ENCODE data around the gene TPM1. TPM values are rescaled to one million over a fixed set of nuclear protein-coding genes. Genes with fewer than 3 reads are reported as not detected.
"Not testable (repeated sequence)": the region's sequence is repeated elsewhere in the genome, so short reads cannot be mapped to it uniquely, and the experiment has no call there.

The TPM1 gene
- total RNA-seq = 11.1 and 13.5 TPM in 2 replicates

DNA sequence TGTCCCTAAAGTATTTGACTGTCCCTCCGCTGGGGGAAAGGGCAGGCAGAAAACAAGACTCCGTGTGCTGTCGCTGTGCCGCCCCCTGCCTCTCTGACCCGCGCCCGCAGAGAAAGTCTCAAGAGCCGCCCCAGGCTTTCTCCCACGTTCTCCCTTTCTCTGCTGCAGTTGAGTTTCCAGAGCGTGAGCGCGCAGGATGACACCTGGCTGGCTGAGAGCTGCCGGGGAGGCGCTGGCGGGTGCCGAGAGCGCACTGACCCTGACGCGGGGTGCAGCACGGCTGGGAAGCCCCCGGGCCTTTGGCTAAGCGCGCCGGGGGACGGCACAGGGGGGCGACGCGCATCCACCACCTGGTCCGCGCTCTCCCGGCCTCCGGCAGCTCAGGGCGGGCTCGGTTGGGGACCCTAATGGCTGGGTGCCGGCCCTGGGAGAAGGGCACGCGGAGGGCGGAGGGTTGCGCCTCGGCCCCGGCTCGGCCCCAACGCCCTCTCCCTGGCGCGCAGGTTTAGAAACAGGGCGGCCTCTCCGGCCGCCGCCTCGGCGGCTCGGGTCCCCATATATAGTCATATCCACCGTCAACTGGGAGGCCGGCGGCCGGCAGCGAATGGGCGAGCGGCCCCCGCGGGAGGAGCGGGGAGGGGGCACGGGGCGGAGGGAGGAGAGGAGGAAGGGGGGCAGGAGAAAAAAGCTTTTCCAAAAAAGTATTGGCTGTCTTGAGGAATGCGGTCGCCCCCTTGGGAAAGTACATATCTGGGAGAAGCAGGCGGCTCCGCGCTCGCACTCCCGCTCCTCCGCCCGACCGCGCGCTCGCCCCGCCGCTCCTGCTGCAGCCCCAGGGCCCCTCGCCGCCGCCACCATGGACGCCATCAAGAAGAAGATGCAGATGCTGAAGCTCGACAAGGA lies at the start of gene TPM1:
Gene TPM1 (plus strand): TSS at position 774 of the 903 bp plus-strand sequence. CDS start 83 bp downstream, at position 857.
- no peaks in the 10 kb centered on the region for H3K36me3 Mint-ChIP-seq (ENCODE audit: low read depth)
- no peak within 1 kb of the TSS for H3K27ac Mint-ChIP-seq
- peaks cover 4% of the 10 kb centered on the region for H3K4me1 Mint-ChIP-seq (ENCODE audit: low read depth)
- no peaks in the 10 kb centered on the region for H3K9me3 Mint-ChIP-seq
- H3K27me3 Mint-ChIP-seq (ENCODE audit: low read depth) = peaks cover 79% of the 10 kb centered on the region
- intact Hi-C loops (cut with micrococcal nuclease) = loop anchor here (10.0 kb wide), 1 partner anchor 153 kb away; no protein-coding TSS in a partner anchor
- DNase-seq (ENCODE audit: low spot score) = no peak
- peak within 1 kb of the TSS; percentile 68 for H3K4me3 Mint-ChIP-seq (ENCODE audit: low read depth)

DNA sequence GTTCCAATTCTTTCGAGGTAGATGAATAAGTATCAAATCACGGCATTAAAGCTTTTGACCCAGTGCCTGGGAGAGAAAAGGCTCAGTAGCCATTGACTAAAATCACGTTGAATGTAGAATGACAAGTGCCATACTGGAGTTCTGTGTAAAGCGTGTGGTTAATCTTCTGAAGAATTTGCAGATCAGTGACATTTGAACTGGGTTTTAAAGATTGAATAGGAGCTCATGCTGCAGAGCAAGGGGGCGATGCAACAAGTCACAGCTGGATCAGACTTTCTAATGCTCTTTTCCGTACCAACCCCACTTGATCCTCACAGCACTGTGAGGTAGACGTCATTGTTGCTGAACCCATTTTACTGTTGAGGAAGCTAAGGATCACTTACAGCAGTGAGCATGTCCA lies 49.5 kb upstream of the TPM1 start:
- H3K27me3 Mint-ChIP-seq (ENCODE audit: low read depth) = peaks cover 6% of the 10 kb centered on the region
- H3K4me1 Mint-ChIP-seq (ENCODE audit: low read depth) = no peaks in the 10 kb centered on the region
- H3K36me3 Mint-ChIP-seq (ENCODE audit: low read depth) = no peaks in the 10 kb centered on the region
- intact Hi-C loops (cut with micrococcal nuclease) = no loop called here
- H3K9me3 Mint-ChIP-seq = no peaks in the 10 kb centered on the region
- H3K27ac Mint-ChIP-seq = no peak overlapping the region
- DNase-seq (ENCODE audit: low spot score) = no peak
- no peak overlapping the region for H3K4me3 Mint-ChIP-seq (ENCODE audit: low read depth)

DNA sequence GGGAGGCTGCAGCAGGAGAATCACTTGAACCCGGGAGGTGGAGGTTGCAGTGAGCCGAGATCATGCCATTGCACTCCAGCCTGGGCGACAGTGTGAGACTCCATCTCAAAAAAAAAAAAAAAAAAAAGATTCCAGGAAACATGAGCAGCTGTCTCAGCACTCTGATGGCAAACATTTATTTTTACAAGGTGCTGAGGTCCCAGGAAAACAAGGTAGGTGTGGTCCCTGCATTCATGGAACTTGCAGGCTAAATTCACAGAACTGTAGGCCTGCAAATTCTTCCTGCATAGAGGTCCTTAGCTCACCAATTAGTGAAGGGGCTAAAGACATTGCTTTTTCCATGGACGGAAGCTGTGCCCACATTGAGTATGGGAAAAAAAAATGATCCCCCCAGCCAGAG lies 48.9 kb upstream of the TPM1 start:
- DNase-seq (ENCODE audit: low spot score); H3K9me3 Mint-ChIP-seq; H3K27ac Mint-ChIP-seq; H3K4me3 Mint-ChIP-seq (ENCODE audit: low read depth); intact Hi-C loops (cut with micrococcal nuclease); H3K36me3 Mint-ChIP-seq (ENCODE audit: low read depth); H3K27me3 Mint-ChIP-seq (ENCODE audit: low read depth); H3K4me1 Mint-ChIP-seq (ENCODE audit: low read depth): not testable (repeated sequence)

DNA sequence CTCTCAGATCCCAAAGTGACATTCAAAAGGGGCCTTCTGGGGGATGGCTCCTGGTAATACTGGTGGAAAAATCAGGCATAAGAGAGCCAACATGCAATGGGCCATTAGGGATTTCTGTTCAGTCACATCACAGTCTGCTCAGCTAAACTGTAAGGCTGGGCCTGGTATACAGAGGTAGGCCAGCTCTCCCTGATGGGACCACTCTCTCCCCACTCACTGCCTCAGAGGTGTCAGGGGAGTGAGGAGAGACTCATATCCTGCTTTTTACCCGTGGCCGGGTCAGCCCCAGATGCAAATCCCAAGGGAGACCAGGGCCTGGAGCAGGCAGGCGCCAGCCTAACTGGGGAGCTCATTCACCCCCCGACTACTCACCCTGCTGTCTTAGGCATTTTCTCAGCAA lies 48.1 kb upstream of the TPM1 start:
- no peaks in the 10 kb centered on the region for H3K36me3 Mint-ChIP-seq (ENCODE audit: low read depth)
- no peak for DNase-seq (ENCODE audit: low spot score)
- no peaks in the 10 kb centered on the region for H3K4me1 Mint-ChIP-seq (ENCODE audit: low read depth)
- no peaks in the 10 kb centered on the region for H3K9me3 Mint-ChIP-seq
- peaks cover 6% of the 10 kb centered on the region for H3K27me3 Mint-ChIP-seq (ENCODE audit: low read depth)
- H3K27ac Mint-ChIP-seq = no peak overlapping the region
- intact Hi-C loops (cut with micrococcal nuclease) = no loop called here
- no peak overlapping the region for H3K4me3 Mint-ChIP-seq (ENCODE audit: low read depth)

DNA sequence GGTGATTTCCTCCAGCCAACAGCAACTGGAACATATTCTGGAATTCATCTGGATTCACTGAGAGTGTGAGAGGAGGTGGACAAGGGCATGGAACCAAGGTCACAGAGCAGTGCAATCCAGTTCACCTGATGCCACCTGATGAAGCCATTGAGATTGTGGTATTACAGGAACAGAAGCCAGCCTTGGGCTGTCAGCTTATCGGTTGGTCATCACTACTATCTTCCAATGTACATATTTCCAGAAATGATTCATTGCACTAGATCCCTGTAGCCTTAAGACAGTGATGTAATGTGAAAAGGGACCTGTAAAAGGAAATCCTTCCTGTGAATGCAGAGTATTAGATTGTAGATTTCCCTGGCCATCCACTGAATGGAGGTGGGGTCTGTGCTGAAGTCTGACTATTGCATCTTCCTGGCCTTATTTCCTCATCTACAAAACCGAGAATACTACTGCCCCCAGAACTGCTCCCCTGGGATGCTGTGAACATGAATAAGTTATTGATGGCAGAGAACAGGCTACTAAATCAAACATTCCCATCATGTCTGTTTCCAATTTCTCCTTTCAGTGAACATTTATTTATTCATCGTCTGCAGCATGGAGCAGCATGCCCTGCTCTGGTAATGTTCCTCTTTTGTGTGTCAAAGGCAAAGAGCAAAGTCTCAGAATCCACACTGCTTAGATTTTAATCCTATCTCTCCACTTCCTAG lies 47.4 kb upstream of the TPM1 start:
- no peaks in the 10 kb centered on the region for H3K4me1 Mint-ChIP-seq (ENCODE audit: low read depth)
- no peaks in the 10 kb centered on the region for H3K36me3 Mint-ChIP-seq (ENCODE audit: low read depth)
- H3K9me3 Mint-ChIP-seq = no peaks in the 10 kb centered on the region

DNA sequence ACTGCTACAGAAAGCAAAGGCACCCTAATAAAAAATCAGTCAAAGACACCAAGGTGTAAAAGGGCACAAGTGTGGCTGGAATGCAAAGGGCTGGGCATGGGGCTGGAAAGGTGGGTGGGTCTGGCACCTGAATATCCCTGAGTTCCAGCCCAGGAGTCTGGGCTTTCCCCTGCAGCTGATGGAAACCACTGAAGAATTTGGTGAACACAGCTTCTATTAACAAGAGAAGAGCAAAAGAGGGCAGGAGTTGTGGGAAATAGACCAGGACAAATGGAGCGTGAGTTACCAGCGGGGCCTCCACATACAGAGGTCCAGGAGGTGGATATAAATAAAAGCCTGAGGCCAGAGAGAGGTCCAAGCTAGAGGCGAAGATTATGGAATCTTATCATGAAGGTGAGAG lies 45.1 kb upstream of the TPM1 start:
- Mint-ChIP-seq H3K4me3 (ENCODE audit: low read depth) (no peak overlapping the region), H3K9me3 (no peaks in the 10 kb centered on the region), H3K27me3 (ENCODE audit: low read depth) (peaks cover 10% of the 10 kb centered on the region), H3K4me1 (ENCODE audit: low read depth) (no peaks in the 10 kb centered on the region), H3K36me3 (ENCODE audit: low read depth) (no peaks in the 10 kb centered on the region), H3K27ac (no peak overlapping the region)
- intact Hi-C loops (cut with micrococcal nuclease) = no loop called here
- no peak for DNase-seq (ENCODE audit: low spot score)

More for the DNA sequence above, 47.4 kb upstream of the TPM1 start:
- H3K27me3 Mint-ChIP-seq (ENCODE audit: low read depth) = peaks cover 6% of the 10 kb centered on the region
- no peak overlapping the region for H3K27ac Mint-ChIP-seq
- no peak for DNase-seq (ENCODE audit: low spot score)
- no peak overlapping the region for H3K4me3 Mint-ChIP-seq (ENCODE audit: low read depth)
- intact Hi-C loops (cut with micrococcal nuclease) = no loop called here

DNA sequence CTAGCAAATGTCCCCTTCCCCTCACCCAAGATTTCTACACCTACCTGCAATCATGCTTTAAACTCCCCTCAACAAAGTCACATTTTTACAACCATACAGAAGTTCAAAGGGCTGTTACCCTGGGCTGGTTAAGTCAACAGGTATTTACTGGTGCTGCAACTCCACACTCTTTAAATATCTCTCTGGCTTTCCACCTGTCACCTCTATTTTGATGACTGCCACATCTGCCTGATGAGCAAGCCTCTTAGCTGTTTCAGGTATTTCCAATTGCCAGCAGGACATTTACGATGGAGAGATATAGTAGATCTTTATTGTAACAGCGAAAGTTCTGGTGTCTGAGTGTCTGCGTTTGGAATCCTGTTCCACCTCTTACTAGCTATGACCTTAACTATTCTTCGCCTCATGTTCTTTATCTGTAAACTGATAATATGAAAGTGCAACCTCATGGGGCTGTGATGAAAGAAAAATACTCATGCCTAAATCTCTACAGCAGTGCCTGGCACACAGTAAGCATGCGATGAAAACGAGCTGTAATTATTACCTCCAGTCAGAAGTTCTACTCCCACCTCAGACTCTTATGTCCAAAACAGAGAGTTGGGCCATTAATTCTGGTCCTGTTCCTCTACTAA lies 44.2 kb upstream of the TPM1 start:
- intact Hi-C loops (cut with micrococcal nuclease) = no loop called here

DNA sequence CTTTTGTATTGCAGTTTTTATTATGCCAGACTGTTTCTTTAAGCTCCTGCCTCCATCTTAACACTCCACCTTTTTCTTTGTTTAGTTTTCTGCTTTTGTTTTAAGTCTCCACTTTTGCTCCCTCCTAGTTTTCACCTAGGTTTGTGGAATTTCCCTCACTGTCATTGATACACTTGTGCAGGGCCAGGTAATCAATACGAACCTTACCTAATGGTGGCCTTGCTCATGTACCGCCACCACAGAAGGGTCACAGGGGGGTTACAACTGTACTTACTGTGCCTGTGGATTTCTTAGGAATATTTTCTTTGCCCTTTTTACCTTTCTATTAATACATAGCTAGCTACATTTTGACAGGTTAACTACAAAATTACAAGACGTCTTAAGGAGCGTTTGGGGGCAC lies 43.4 kb upstream of the TPM1 start:
- intact Hi-C loops (cut with micrococcal nuclease) = no loop called here
- no peaks in the 10 kb centered on the region for H3K36me3 Mint-ChIP-seq (ENCODE audit: low read depth)
- no peaks in the 10 kb centered on the region for H3K4me1 Mint-ChIP-seq (ENCODE audit: low read depth)
- peaks cover 12% of the 10 kb centered on the region for H3K27me3 Mint-ChIP-seq (ENCODE audit: low read depth)
- H3K4me3 Mint-ChIP-seq (ENCODE audit: low read depth) = no peak overlapping the region
- no peak for DNase-seq (ENCODE audit: low spot score)
- no peak overlapping the region for H3K27ac Mint-ChIP-seq
- no peaks in the 10 kb centered on the region for H3K9me3 Mint-ChIP-seq

More for the DNA sequence above, 44.2 kb upstream of the TPM1 start:
- no peak overlapping the region for H3K27ac Mint-ChIP-seq
- no peaks in the 10 kb centered on the region for H3K4me1 Mint-ChIP-seq (ENCODE audit: low read depth)
- H3K36me3 Mint-ChIP-seq (ENCODE audit: low read depth) = no peaks in the 10 kb centered on the region
- no peaks in the 10 kb centered on the region for H3K9me3 Mint-ChIP-seq
- peaks cover 12% of the 10 kb centered on the region for H3K27me3 Mint-ChIP-seq (ENCODE audit: low read depth)
- DNase-seq (ENCODE audit: low spot score) = no peak
- H3K4me3 Mint-ChIP-seq (ENCODE audit: low read depth) = no peak overlapping the region

DNA sequence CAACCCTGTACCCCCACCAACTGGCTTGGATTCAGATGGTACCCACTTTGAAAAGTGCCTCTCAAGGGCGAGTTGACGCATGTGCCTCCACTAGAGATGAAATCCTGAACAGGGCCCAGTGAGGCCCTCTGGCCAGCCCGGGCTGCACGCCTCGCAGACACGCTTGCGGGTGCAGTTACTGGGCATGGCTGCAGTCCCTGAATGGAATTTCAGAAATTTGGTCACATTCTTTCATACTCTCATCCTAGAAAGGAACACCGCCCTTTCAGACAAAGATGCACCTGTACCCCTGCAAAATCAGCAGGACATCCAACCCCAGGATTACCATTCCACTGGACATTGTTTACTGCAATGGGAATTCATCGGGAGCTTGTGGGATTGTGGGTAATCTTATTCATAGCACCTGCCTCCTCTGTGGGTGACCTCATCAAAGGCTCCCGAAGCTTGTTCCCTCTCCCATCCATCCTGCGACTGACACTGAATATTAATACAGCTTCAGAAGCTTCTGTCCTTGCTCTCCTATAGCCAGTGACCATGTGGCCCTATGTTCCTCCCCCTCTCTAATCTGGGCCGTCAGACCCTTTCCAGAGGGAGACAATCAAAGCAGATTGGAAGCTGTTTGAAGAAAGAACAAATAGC lies 42.5 kb upstream of the TPM1 start:
- no peaks in the 10 kb centered on the region for H3K9me3 Mint-ChIP-seq

DNA sequence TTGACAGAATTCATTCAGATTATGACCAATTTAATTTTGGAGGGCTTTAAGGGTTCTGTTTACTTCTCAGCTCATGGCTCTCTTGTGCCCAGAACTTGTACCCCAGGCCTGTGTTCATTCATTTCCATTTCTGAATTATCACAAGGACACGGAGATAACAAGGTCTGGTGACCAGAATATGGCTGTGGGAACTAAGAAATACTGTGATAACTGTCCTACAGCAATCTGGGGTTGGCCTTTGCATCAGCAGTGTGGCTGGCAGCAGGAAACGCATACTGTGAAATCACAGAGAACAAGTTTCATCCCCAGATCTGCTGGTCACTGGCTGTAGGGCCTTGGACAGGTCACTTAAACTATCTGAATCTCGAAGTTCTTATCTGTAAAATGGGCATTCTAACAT lies 41.8 kb upstream of the TPM1 start:
- peaks cover 12% of the 10 kb centered on the region for H3K27me3 Mint-ChIP-seq (ENCODE audit: low read depth)
- H3K27ac Mint-ChIP-seq = no peak overlapping the region
- intact Hi-C loops (cut with micrococcal nuclease) = no loop called here
- no peaks in the 10 kb centered on the region for H3K4me1 Mint-ChIP-seq (ENCODE audit: low read depth)
- H3K9me3 Mint-ChIP-seq = no peaks in the 10 kb centered on the region
- no peaks in the 10 kb centered on the region for H3K36me3 Mint-ChIP-seq (ENCODE audit: low read depth)
- H3K4me3 Mint-ChIP-seq (ENCODE audit: low read depth) = no peak overlapping the region
- no peak for DNase-seq (ENCODE audit: low spot score)

More for the DNA sequence above, 42.5 kb upstream of the TPM1 start:
- no peaks in the 10 kb centered on the region for H3K4me1 Mint-ChIP-seq (ENCODE audit: low read depth)
- DNase-seq (ENCODE audit: low spot score) = no peak
- no peaks in the 10 kb centered on the region for H3K36me3 Mint-ChIP-seq (ENCODE audit: low read depth)
- H3K4me3 Mint-ChIP-seq (ENCODE audit: low read depth) = no peak overlapping the region
- intact Hi-C loops (cut with micrococcal nuclease) = no loop called here
- no peak overlapping the region for H3K27ac Mint-ChIP-seq
- peaks cover 12% of the 10 kb centered on the region for H3K27me3 Mint-ChIP-seq (ENCODE audit: low read depth)

DNA sequence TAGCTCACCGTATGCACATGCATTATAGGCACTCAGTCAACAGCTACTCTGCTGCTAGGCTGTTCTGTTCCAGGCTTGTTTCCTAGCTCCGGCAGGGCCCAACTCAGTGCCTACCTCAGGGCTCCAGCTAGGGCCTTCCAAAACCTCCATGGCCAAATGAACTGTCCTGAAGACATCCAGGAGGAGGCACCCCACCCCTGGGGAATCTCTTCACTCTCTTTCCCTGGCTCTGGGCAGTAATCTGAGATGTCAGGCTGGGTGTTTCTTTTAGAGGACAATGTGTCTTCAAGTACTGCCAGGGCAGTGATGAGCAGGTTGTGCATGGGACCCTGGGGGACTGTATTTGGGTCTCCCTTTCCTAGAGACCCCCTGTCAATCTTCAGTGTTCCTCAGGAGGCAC lies 38.3 kb upstream of the TPM1 start:
- H3K27ac Mint-ChIP-seq = no peak overlapping the region
- H3K4me3 Mint-ChIP-seq (ENCODE audit: low read depth) = no peak overlapping the region
- intact Hi-C loops (cut with micrococcal nuclease) = no loop called here
- no peak for DNase-seq (ENCODE audit: low spot score)
- no peaks in the 10 kb centered on the region for H3K4me1 Mint-ChIP-seq (ENCODE audit: low read depth)
- H3K36me3 Mint-ChIP-seq (ENCODE audit: low read depth) = no peaks in the 10 kb centered on the region
- peaks cover 12% of the 10 kb centered on the region for H3K27me3 Mint-ChIP-seq (ENCODE audit: low read depth)
- no peaks in the 10 kb centered on the region for H3K9me3 Mint-ChIP-seq

DNA sequence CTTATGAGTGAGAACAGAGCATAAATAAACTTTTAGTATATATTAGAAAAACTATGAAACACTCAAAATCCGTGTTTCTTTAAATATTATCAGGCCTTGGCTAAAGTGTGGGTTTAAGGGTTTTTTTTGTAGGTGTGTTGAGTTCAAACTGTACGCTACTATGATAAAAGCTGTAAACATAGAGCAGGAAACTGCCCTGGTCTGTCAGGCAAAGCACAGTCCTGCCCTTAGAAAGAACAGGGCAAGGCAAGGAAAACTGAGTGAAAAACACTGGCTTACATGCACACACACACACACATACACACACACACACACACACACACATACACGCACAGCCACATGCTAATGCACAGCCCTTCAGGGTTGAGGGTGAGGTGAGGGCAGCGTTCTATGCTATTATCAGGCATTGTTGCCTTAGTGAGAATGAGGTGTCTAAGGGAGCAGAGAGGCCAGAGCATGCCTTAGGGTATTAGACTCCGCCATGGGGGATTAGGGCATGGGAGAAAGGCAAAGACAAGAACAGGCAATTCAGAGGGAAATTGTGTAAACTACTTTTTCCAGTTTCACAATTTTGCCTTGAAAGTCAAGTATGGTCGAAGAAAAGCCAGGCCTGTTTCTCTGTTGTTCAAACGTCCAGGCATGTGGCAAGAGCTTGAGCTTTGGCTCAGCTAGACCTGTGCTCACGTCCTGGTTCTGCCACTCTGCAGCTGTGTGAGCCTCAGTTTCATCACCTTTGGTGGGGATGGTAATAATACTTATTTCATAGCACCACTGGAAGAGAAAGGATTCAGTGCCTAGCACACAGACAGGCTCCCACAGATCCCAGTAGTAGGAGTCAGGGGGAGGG lies 36.3 kb upstream of the TPM1 start:
- Mint-ChIP-seq H3K27me3 (ENCODE audit: low read depth) (peaks cover 10% of the 10 kb centered on the region), H3K36me3 (ENCODE audit: low read depth) (no peaks in the 10 kb centered on the region), H3K27ac (no peak overlapping the region), H3K4me1 (ENCODE audit: low read depth) (no peaks in the 10 kb centered on the region), H3K9me3 (no peaks in the 10 kb centered on the region), H3K4me3 (ENCODE audit: low read depth) (no peak overlapping the region)
- intact Hi-C loops (cut with micrococcal nuclease) = no loop called here
- no peak for DNase-seq (ENCODE audit: low spot score)

Measured in activated T-helper 2 cell treated with anti-CD3 and anti-CD28 coated beads, Interferon-gamma antibody, Interleukin-2, Interleukin-4, amounts not matched to agents 10 μg/mL and 5 μg/mL and 100 μg/mL, durations not matched to agents 14 hours and 24 hours and 36 hours (primary cell).